Measurements from ENCODE around the gene ARL4A.

ARL4A gene

GRCh38 chr7:12694817-12695216, 7.4 kb downstream of the ARL4A start:
- no peak for TF ChIP-seq POLR2AphosphoS5 (IDR thresholded peaks at IDR 0.05; ENCODE audit: low read depth, low read length)
- no peak for TF ChIP-seq TAF1 (IDR thresholded peaks at IDR 0.05; ENCODE audit: borderline replicate concordance, insufficient read depth, low read length)
- TF ChIP-seq FOXP2 (optimal IDR thresholded peaks at IDR 0.05; ENCODE audit: borderline replicate concordance, extremely low read depth, extremely low read length, insufficient read depth), result no peak
- no peak for TF ChIP-seq REST (IDR thresholded peaks at IDR 0.05; ENCODE audit: insufficient read depth in 1 of 2, low read depth in 2 of 2, low read length in 2 of 2)
- no peak for TF ChIP-seq SIN3A (IDR thresholded peaks at IDR 0.05; ENCODE audit: borderline replicate concordance, insufficient read depth, low read length)

GRCh38 chr7:12695965-12696364, 8.5 kb downstream of the ARL4A start:
- TF ChIP-seq REST (IDR thresholded peaks at IDR 0.05; ENCODE audit: insufficient read depth in 1 of 2, low read depth in 2 of 2, low read length in 2 of 2) (no peak), POLR2AphosphoS5 (IDR thresholded peaks at IDR 0.05; ENCODE audit: low read depth, low read length) (no peak), SIN3A (IDR thresholded peaks at IDR 0.05; ENCODE audit: borderline replicate concordance, insufficient read depth, low read length) (no peak), FOXP2 (optimal IDR thresholded peaks at IDR 0.05; ENCODE audit: borderline replicate concordance, extremely low read depth, extremely low read length, insufficient read depth) (no peak), TAF1 (IDR thresholded peaks at IDR 0.05; ENCODE audit: borderline replicate concordance, insufficient read depth, low read length) (no peak)

GRCh38 chr7:12699299-12699698, 11.9 kb downstream of the ARL4A start:
- no peak for TF ChIP-seq TAF1 (IDR thresholded peaks at IDR 0.05; ENCODE audit: borderline replicate concordance, insufficient read depth, low read length)
- no peak for TF ChIP-seq FOXP2 (optimal IDR thresholded peaks at IDR 0.05; ENCODE audit: borderline replicate concordance, extremely low read depth, extremely low read length, insufficient read depth)
- no peak for TF ChIP-seq POLR2AphosphoS5 (IDR thresholded peaks at IDR 0.05; ENCODE audit: low read depth, low read length)
- no peak for TF ChIP-seq REST (IDR thresholded peaks at IDR 0.05; ENCODE audit: insufficient read depth in 1 of 2, low read depth in 2 of 2, low read length in 2 of 2)
- no peak for TF ChIP-seq SIN3A (IDR thresholded peaks at IDR 0.05; ENCODE audit: borderline replicate concordance, insufficient read depth, low read length)

GRCh38 chr7:12701433-12701832, 14.0 kb downstream of the ARL4A start:
- TF ChIP-seq FOXP2 (optimal IDR thresholded peaks at IDR 0.05; ENCODE audit: borderline replicate concordance, extremely low read depth, extremely low read length, insufficient read depth) (no peak), SIN3A (IDR thresholded peaks at IDR 0.05; ENCODE audit: borderline replicate concordance, insufficient read depth, low read length) (no peak), REST (IDR thresholded peaks at IDR 0.05; ENCODE audit: insufficient read depth in 1 of 2, low read depth in 2 of 2, low read length in 2 of 2) (no peak), TAF1 (IDR thresholded peaks at IDR 0.05; ENCODE audit: borderline replicate concordance, insufficient read depth, low read length) (no peak), POLR2AphosphoS5 (IDR thresholded peaks at IDR 0.05; ENCODE audit: low read depth, low read length) (no peak)

- no peak for TF ChIP-seq FOXP2 (optimal IDR thresholded peaks at IDR 0.05; ENCODE audit: borderline replicate concordance, extremely low read depth, extremely low read length, insufficient read depth)
- no peak for TF ChIP-seq POLR2AphosphoS5 (IDR thresholded peaks at IDR 0.05; ENCODE audit: low read depth, low read length)
- TF ChIP-seq SIN3A (IDR thresholded peaks at IDR 0.05; ENCODE audit: borderline replicate concordance, insufficient read depth, low read length), result no peak
- no peak for TF ChIP-seq REST (IDR thresholded peaks at IDR 0.05; ENCODE audit: insufficient read depth in 1 of 2, low read depth in 2 of 2, low read length in 2 of 2)
- no peak for TF ChIP-seq TAF1 (IDR thresholded peaks at IDR 0.05; ENCODE audit: borderline replicate concordance, insufficient read depth, low read length)
These were observed 16.4 kb downstream of the ARL4A start for GRCh38 chr7:12703881-12704280.
